ENCODE results near the gene NRL. TPM values are rescaled to one million over a fixed set of nuclear protein-coding genes. Genes with fewer than 3 reads are reported as not detected.

The NRL gene
- total and polyA plus RNA-seq, 10 of the 15 experiments (the other 5 are each of a cell fraction or from before 2014, with no cell fraction given) = 0.11 to 4.4 (median 2.2) TPM

DNA sequence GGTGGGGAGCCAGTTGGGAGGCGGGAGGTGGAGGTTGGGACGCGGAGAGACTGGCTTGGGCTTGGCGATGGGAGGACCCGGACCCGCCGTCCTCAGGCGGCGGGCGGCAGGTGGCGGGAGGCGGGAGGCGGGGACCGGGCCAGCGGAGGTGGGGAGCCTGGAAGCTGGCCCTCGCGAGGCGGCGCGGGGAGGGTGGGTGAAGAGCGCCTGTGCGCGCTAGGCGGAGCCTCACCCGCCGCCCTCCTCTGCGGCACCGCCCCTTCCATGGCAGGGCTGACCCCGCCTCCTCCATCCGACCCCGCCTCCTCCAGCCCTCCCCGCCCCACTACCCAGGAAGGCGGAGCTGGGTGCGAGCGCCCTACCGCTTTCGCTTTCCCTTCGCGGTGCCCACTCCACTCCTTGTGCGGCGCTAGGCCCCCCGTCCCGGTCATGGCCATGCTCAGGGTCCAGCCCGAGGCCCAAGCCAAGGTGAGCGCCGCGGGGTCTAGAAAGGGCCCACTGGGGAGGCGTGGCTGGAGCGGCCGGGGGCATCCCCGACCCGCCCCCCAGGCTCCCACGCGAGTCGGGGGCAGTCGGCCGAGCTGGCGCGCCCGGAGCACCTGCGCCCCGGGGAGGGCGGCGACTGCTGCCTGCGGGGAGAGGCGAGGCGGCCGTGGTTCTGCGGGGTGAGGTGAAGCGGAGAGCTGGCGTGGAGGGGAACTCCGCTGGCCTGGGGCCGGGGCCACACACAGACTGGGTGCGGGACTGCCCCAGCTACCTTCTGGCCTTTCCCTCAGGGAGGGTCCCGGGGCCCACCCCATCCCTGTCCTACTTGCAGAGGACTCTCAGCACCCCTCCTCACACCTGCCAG, 21.3 kb upstream of the NRL start, which contains the start of gene PSME1 (continued):
- TF ChIP-seq, protein P1, sequence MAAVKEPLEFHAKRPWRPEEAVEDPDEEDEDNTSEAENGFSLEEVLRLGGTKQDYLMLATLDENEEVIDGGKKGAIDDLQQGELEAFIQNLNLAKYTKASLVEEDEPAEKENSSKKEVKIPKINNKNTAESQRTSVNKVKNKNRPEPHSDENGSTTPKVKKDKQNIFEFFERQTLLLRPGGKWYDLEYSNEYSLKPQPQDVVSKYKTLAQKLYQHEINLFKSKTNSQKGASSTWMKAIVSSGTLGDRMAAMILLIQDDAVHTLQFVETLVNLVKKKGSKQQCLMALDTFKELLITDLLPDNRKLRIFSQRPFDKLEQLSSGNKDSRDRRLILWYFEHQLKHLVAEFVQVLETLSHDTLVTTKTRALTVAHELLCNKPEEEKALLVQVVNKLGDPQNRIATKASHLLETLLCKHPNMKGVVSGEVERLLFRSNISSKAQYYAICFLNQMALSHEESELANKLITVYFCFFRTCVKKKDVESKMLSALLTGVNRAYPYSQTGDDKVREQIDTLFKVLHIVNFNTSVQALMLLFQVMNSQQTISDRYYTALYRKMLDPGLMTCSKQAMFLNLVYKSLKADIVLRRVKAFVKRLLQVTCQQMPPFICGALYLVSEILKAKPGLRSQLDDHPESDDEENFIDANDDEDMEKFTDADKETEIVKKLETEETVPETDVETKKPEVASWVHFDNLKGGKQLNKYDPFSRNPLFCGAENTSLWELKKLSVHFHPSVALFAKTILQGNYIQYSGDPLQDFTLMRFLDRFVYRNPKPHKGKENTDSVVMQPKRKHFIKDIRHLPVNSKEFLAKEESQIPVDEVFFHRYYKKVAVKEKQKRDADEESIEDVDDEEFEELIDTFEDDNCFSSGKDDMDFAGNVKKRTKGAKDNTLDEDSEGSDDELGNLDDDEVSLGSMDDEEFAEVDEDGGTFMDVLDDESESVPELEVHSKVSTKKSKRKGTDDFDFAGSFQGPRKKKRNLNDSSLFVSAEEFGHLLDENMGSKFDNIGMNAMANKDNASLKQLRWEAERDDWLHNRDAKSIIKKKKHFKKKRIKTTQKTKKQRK (IDR thresholded peaks at IDR 0.05; ENCODE audit: low read depth, low read length) = no peak
- TF ChIP-seq CBFB (IDR thresholded peaks at IDR 0.05; ENCODE audit: low read depth) (no peak), SMAD1 (IDR thresholded peaks at IDR 0.05; ENCODE audit: low read depth, partially characterized antibody) (no peak), POLR2AphosphoS2 (IDR thresholded peaks at IDR 0.05; ENCODE audit: low read depth, low read length) (0 out of 2 replicates have a peak, but pooled peaks have one; percentile 42), CBX3 (IDR thresholded peaks at IDR 0.05; ENCODE audit: borderline replicate concordance, low read depth) (no peak), YBX1 (IDR thresholded peaks at IDR 0.05) (no peak), YY1 (IDR thresholded peaks at IDR 0.05; ENCODE audit: low read depth, low read length) (no peak), TCF7 (IDR thresholded peaks at IDR 0.05; ENCODE audit: borderline replicate concordance) (no peak), MEF2B (IDR thresholded peaks at IDR 0.05; ENCODE audit: partially characterized antibody, poor library complexity, severe bottlenecking) (no peak), BACH1 (IDR thresholded peaks at IDR 0.05; ENCODE audit: borderline replicate concordance) (peak; percentile 96), POLR2AphosphoS5 (IDR thresholded peaks at IDR 0.05; ENCODE audit: low read length) (peak; percentile 65; the same call in 1 of the 2 replicates), ZNF274 (IDR thresholded peaks at IDR 0.05; ENCODE audit: insufficient read depth, insufficient read length) (no peak)
- TF ChIP-seq, protein P2, sequence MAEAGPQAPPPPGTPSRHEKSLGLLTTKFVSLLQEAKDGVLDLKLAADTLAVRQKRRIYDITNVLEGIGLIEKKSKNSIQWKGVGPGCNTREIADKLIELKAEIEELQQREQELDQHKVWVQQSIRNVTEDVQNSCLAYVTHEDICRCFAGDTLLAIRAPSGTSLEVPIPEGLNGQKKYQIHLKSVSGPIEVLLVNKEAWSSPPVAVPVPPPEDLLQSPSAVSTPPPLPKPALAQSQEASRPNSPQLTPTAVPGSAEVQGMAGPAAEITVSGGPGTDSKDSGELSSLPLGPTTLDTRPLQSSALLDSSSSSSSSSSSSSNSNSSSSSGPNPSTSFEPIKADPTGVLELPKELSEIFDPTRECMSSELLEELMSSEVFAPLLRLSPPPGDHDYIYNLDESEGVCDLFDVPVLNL (IDR thresholded peaks at IDR 0.05; ENCODE audit: low read depth, low read length) = no peak
- TF ChIP-seq, protein P3, sequence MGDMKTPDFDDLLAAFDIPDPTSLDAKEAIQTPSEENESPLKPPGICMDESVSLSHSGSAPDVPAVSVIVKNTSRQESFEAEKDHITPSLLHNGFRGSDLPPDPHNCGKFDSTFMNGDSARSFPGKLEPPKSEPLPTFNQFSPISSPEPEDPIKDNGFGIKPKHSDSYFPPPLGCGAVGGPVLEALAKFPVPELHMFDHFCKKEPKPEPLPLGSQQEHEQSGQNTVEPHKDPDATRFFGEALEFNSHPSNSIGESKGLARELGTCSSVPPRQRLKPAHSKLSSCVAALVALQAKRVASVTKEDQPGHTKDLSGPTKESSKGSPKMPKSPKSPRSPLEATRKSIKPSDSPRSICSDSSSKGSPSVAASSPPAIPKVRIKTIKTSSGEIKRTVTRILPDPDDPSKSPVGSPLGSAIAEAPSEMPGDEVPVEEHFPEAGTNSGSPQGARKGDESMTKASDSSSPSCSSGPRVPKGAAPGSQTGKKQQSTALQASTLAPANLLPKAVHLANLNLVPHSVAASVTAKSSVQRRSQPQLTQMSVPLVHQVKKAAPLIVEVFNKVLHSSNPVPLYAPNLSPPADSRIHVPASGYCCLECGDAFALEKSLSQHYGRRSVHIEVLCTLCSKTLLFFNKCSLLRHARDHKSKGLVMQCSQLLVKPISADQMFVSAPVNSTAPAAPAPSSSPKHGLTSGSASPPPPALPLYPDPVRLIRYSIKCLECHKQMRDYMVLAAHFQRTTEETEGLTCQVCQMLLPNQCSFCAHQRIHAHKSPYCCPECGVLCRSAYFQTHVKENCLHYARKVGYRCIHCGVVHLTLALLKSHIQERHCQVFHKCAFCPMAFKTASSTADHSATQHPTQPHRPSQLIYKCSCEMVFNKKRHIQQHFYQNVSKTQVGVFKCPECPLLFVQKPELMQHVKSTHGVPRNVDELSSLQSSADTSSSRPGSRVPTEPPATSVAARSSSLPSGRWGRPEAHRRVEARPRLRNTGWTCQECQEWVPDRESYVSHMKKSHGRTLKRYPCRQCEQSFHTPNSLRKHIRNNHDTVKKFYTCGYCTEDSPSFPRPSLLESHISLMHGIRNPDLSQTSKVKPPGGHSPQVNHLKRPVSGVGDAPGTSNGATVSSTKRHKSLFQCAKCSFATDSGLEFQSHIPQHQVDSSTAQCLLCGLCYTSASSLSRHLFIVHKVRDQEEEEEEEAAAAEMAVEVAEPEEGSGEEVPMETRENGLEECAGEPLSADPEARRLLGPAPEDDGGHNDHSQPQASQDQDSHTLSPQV (IDR thresholded peaks at IDR 0.05) = no peak
- TF ChIP-seq, protein P4, sequence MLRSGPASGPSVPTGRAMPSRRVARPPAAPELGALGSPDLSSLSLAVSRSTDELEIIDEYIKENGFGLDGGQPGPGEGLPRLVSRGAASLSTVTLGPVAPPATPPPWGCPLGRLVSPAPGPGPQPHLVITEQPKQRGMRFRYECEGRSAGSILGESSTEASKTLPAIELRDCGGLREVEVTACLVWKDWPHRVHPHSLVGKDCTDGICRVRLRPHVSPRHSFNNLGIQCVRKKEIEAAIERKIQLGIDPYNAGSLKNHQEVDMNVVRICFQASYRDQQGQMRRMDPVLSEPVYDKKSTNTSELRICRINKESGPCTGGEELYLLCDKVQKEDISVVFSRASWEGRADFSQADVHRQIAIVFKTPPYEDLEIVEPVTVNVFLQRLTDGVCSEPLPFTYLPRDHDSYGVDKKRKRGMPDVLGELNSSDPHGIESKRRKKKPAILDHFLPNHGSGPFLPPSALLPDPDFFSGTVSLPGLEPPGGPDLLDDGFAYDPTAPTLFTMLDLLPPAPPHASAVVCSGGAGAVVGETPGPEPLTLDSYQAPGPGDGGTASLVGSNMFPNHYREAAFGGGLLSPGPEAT (IDR thresholded peaks at IDR 0.05; ENCODE audit: low read depth) = no peak

Measured in GM12878 (cell line).